Left hindlimb (tissue), 1 donor: ENCODE data around the gene CD248.
A peak's percentile ranks its signal among the peaks of the same experiment; 100 is the strongest.
"Not testable (repeated sequence)": the region's sequence is repeated elsewhere in the genome, so short reads cannot be mapped to it uniquely, and the experiment has no call there.

Experiments used
- DNase-seq: peaks from one replicate; pipeline ENCODE4 v3.0.0-alpha.2; 2018

Gene CD248

DNA sequence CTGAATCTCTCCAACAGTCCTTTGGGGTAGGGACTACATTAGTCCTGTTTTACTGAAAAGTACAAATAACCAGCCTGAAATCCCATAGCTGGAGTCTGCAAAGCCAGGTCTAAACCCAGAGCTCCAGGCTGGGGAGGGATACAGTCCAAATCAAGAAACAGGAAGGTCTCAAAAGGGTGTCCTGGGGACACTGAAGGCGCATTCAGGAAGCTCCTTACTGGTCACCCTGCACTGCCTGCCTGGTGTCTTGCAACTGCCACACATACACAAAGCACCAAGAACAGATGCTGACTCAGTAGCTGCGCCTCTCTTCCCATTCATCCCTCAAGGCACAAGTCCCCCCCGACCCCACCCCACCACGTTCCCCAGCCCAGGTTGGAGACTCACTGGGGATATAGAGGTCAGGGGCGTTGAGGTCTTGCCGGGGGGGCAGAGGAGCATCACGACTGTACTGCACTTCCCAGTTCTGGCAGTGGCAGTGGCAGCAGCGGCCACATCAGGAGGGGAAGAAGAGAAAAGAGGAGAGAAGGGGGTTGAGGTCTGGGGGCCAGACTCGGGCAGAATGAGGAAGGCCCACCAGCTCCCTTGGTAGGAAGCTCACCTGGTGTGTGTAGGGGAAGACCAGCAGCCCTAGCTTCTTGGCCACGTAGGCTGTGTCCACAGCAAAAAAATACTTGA, 29.5 kb downstream of the CD248 start:
- DNase-seq = peak; percentile 29

DNA sequence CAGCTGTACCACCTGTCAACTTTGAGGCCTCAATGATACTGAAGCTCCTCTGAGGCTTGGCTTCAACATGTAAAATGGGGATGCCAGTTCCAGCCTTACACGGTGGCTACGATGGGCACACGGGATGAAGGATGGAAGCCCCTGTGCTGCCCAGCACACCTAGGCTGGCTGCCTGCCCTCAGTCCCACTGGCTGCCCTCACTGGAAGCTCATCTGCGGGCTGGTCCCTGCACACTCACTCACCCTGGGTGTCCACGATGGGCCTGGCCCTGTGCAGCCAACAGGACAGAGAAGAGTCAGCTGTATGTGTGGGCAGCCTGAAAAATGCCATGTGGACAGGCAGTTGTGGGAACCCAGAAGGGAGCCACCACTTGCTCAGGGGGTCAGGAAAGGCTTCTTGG, 30.1 kb downstream of the CD248 start:
- DNase-seq = peak; percentile 16

DNA sequence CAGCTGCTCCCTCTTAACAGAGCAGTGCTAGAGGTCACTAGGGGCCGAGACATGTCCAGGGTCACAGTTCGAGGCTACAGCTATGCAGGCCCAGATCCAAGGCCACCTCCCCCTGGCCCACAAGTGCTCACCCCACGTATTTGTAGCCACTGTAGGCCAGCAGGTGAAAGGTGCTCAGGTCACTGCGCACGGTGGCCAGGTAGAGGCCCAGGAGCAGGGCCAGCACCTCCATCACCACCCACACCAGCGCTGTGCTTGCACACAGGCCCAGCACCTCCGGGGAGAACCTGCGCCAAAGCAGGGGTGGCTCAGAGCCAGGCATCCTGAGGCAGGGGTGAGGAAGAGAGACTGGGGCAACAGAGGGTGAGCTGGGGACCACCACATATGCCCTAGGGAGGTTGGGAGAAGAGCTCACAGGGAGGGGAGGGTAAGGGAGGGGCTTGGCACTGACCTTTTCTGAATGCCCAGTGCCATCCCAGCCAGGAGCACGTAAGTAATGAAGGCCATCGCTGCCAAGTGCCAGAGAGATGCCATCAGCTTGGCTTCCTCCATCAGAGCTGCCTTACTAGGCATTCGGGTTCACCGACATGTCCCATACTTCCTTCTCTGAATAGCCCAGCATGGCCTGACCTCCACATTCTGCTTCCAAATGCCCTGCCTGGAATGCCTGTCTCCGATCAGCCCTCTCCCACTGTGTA, 31.4 kb downstream of the CD248 start:
- DNase-seq = peak; percentile 32

DNA sequence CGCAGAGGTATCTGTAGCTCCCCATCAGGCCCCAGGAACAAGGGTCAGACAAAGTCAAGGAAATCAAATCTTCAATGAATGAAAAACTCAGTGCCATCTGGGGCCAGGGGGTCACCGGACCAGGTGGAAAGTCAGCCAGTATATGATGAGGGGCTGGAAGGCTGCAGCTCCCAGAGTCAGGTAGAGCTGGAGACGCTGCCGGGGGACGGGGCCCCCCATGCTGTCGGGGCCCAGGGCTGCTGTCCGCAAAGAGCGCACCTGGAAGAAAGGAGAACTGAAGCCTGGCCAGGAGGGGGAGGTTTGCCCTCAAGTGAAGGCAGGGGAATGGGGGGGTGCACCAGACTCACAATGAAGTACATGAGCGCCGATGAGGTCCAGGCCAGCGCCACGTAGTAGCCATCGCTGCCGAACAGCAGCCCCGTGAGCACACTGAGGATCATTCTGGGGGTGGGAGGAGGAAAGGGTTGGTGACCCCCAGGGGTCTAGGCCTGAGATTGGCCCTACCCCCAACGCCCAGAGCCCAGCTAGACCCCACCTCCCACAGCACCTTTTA, 32.2 kb downstream of the CD248 start:
- DNase-seq = peak; percentile 27

DNA sequence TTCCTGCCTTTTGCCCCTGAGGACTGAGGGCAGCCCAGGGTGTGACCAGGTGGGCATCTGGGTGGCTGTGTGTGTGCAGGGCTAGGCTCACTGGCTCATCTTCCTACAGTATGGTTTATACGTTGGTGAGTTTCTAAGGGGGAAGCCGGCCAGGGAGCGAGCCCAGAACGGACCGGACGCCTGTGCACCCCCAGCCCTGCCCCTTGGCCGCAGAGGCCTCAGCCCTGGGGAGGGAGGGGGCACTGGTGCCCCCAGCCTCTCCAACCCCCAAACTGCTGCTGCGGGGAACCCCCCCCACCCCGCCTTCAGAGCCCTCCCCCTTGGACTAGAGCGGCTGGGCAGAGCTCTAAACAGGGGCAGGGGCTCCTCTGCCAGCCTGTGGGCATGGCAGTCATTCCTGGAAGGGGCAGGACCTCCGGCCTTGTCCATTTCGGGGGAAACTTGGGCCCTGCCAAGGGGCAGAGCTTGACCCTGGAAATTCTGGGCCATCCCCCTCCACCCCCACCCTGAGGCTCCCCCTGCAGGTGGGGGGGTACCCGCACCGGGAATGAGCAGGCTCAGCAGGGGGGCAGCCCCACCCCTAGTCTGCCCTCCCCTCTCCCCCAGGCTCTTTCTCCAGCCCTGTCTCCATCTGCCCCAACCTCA, 33.3 kb downstream of the CD248 start:
- no peak for DNase-seq

DNA sequence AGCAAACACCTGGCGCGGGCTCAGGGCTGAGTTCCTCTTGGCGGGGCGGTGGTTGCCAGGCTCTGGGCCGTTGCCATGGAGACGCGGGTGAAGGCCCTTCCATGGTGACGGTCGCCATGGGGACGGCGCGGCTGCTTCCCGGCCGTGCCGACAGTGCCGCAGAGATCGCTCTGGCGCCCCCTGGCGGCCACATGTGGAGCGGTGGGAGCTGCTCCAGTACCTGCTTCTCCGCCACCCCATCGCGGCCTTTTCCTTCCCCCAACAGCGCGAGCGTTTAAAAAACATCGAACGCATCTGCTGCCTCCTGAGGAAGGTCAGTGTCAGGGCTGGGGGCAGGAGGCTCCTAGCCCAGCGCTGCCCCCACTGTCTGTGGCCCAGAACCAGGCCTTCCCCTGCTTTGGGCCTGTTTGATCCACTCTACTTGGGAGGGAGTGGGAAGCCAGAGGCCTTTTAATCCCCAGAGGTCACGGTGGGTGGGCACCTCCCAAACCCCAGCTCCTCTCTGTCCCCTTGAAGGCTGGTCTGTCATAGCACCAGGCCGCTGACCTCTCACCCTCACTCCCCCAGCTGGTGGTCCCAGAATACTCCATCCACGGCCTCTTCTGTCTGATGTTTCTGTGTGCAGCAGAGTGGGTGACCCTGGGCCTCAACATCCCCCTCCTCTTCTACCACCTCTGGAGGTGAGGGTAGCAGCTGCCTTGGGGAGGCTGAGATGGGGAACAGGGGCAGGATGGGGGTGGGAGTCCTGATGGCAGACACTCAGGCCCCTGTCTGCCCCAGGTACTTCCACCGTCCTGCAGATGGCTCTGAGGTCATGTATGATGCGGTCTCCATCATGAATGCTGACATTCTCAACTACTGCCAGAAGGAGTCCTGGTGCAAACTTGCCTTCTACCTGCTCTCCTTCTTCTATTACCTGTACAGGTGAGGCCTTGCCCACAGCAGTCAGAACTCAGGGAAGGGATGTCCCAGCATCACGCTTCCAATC, 34.1 kb downstream of the CD248 start:
- DNase-seq = peak; percentile 97

DNA sequence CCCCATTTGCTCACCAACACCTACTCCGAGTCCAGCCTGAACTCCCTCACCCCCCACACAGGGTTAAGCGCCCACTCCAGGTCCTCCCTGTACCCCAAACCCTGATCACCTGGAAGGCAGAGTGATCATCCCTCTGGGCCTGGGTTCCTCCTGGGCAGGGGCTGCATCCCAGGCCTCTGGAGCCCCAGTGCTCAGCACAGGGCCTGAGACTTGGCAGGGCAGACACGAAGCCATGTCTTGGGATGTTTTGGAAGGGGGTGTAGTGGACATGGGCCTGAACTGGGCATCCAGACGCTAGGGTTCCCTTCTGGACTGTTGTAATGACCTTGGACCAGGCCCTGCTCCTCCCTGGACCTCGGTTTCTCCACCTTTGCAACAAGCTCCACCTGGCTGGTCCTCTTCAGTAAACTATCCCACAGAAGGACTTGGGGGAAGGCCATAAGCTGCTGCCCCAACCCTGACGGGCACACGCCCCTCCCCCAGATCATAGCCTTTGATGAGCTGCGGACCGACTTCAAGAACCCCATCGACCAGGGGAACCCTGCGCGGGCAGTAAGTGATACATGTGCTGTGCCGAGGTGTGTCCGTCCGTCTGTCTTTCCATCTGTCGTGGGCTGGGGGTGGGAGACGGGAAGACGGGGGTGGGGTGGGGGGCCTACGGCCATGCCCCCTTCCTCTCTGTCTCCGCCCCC, 34.9 kb downstream of the CD248 start:
- DNase-seq = peak; percentile 28

DNA sequence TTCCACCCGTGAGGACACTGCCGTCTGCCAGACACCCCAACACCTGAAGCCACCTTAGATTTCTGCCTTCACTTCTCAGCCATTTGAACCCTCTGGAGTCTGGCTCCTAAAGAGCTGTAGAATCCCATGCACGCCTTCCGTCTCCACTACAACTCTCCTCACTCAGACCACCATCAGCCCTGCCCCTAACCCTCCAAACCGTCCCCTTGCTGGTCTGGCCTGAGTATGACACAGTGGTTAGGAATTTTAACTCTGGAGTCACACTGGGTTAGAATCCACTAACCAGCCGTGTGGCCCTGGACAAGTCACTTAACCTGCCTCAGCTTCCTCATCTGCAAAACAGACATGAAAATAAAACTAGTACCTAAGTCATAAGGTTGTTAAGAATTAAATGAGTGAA, 35.8 kb downstream of the CD248 start:
- DNase-seq = no peak

DNA sequence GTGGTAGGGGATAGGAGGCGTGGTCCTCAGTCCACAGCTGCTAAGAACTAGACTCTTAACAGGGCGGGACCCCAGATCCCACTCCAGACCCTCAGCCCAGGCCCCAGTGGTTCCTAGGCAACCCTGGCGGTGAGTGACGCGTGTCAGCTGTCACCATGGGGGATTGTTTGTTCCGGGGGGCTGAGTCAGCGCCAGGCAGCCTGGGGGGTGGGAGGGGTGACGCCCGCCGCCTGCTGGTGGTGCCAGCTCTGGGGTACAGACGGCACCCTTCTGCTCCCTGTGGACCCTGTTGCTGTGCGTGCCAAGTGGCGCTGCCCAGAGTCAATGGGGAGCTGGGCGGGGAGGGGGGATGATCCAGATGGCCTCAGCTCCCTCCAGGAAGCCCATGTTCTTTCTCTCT, 36.4 kb downstream of the CD248 start:
- peak; percentile 53 for DNase-seq

DNA sequence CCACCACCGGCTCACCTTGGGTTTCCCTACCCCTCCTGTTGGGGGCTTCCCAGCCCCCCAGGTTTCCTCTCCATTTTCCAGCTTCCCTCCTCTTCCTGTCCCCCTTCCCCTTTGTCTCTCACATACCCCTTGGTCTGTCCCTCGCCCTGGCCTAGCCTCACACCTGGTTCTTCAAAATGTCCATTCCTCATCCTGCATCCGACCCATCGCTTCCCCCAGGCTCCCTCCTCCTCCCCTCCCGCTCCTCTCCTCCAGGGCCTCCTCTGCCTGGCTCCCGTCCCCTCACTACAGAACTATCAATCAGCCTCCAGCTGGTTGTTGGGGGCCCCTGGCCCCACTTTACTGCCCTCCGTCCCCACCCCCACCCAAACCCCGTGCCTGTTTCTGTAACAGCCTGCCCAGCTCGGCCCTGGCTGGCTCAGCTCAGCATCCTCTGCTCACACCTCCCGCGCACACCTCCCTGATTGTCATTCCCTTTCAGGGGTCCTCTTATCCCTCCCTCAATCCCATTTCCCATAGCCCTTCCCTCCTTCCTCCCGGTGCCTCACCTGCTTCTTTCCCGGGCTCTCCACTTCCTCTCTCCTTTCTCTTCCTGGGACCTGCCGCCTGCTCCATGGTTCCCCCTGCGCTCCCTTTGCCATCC, 37.6 kb downstream of the CD248 start:
- no peak for DNase-seq

DNA sequence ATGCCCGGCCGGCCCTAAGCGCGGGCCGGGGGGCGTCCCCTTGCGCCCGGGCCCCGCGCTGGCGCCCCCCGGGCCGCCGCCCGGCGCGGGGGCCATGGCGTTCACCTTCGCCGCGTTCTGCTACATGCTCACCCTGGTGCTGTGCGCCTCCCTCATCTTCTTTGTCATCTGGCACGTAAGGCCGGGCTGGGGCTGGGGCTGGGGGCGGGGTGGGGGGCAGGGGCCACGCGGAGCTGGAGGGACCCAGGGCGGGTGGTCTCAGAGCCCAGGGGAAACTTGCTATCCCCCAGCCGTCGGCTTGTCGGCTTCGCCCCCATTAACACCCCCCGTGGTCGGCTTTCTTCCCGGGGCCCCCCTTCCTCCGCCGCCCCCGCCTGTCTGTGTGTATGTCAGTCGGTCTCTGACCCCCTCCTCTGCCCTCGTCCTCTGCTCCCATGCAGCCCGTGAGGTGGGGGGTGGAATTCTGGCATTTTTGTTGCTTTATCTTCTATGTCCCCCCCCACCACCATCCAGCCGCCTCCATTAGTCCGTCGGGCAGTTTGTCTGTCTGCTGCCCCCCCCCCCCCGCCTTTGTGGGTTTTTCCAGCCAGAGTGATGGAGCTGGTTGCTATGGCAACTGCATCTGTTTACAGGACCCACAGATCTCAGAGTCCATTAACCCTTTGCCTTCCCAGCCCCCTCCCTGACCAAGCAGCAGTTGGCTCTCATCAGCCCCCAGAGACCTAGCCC, 38.3 kb downstream of the CD248 start:
- DNase-seq = no peak

DNA sequence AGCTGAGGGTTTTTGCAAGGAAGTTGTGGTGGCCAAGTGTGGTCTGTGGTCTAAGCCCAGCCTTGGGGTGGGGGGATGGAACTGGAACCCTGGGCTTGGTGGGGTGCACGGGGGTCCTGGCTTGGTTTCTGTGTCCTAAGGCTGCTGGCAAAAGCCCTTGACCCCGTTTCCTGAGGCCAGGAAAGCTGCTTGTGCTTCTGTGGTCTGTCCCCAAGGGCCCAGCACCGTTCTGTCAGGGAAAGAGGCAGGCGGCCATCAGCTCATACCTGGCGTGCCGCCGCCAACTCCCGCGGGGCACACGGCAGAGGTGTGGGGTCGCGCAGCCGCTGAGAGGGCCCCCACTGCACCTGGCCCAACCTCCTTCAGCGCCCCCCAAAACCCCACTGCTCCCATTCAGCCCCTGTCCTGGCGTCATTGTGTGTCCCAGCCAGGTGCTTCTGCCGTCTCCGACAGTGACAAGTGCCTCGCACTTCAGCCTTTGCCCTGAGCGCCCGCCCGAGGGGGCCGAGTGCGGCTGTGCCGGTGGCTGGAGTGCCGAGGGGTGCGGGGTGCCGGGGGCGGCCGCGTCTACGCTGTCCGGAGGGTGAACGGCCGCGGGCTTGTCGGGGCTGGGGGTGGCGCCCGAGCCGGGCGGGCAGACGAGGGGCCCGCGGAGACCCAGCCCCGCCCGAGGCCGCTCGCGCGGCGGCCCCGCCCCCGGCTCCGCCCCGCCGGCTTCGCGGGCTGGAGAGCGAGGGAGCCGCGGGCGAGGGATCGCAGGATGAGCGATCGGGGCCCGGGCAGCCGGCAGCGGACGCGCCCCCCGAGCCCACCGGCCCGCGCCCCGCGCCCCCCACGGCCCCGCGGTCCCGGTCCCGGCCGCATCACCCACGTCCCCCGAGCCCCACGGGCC, 39.1 kb downstream of the CD248 start, which contains the start of gene CNIH2:
Gene CNIH2, plus strand, starts transcription at position 705 of the 892 bp plus-strand sequence. CDS start 282 bp downstream, outside the sequence.
- no peak for DNase-seq

DNA sequence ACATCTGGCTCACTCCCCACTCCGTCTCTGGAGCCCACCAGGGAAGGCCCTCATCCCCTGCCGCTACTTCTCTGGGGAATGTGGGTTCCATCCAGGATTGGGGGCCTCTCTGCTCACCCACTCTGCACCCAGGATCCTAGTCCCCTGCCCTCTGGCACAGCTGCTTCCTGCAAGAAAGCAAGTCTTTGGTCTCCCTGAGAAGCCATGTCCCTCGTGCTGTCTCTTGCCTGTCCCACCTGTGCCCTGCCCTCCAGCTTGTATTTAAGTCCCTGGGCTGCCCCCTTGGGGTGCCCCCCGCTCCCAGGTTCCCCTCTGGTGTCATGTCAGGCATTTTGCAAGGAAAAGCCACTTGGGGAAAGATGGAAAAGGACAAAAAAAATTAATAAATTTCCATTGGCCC, 39.8 kb downstream of the CD248 start:
- DNase-seq = not testable (repeated sequence)

DNA sequence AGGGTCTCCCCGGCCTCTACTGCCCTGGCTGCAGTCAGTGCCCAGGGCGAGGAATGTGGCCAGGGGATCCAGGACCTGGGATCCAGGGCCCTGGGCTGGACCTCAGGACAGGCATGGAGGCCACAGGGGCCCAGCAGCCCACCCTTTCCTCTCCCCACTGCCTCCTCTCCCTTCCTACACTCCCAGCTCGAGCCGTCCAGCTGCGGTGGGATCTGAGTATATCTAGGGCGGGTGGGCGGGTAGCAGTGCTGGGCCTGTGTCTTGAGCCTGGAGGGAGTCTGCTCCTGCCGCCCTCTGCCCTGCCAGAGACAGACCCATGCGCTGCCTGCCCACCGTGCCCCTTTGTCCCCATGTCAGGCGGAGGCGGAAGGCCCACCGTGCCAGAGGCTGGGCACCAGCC, 40.2 kb downstream of the CD248 start:
- not testable (repeated sequence) for DNase-seq

DNA sequence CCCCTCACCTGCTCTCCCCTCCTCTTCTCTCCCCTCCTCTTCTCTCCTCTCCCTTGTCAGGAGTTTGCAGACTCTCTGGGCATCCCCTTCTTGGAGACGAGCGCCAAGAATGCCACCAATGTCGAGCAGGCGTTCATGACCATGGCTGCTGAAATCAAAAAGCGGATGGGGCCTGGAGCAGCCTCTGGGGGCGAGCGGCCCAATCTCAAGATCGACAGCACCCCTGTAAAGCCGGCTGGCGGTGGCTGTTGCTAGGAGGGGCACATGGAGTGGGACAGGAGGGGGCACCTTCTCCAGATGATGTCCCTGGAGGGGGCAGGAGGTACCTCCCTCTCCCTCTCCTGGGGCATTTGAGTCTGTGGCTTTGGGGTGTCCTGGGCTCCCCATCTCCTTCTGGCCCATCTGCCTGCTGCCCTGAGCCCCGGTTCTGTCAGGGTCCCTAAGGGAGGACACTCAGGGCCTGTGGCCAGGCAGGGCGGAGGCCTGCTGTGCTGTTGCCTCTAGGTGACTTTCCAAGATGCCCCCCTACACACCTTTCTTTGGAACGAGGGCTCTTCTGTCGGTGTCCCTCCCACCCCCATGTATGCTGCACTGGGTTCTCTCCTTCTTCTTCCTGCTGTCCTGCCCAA, 40.7 kb downstream of the CD248 start:
- no peak for DNase-seq

DNA sequence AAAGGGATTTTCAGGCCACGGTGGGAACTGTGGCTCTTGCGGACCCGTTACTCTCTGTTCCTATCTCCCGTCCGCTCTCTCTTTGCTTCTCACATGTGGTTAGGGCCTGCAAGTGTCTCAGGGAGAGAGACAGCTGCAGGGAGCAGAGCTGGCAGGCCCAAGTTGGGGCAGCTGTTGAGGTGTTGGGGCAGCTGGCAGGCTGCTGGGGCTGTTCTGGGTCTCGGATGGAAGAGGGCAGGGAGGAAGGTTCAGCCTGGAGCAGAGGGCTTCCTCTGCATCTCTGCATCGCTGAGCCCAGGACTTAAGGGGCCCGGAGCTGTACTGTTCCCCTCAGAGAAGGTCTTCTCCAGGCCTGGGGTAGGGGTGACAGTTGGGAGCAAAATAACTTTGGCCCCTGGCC, 41.4 kb downstream of the CD248 start:
- no peak for DNase-seq

DNA sequence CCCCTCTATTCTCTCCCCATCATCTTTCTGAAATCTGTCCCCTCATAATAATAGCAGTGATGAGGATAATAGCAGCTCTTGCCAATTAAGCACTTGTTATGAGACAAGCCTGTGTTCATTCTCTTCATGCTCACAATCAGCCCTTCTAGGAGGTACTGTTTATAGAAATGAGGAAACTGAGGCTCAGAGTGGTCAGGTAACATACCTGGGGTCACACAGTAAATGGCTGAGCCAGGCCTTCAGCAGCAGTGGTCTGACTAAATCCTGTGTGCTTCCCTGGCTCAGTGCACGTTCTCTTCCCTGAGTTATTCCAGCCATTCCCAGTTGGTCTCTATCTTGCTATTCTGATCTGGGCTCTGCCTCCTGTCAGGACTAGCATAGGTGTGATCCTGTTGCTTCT, 42.6 kb downstream of the CD248 start:
- no peak for DNase-seq

DNA sequence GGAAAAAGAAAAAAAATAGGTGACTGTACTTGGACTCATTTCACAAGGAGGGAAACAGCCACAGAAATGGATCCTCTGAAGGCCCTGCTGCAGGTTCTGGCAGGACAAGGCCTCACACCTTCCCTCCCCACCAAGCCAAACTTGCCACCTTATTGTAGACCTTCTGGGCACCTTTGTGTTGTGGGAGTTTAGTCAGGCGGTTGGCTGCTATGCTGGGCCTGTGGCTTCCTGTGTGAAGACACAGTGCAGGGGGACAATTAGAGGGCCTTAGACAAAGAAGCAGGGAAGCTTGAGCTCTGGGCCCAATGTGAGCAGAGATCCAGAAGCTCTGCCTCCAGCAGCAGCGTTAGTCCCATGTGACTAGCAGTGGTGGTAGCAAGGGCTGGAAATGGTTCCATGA, 44.2 kb downstream of the CD248 start:
- DNase-seq = no peak

DNA sequence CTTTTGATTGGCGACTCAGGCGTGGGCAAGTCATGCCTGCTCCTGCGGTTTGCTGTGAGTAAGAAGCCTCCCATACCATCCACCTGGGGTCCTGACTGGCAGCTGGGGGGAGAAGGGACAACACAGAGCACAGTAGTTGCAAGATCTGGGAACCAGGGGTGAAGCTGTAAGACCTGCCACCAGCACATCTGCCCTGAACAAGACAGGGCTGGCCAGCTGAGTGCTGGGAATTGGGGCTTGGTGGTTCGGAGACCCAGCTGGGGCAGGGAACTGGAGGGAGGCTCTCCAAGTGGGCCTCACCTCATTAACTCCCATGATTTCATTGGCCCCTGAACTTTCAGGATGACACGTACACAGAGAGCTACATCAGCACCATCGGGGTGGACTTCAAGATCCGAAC, 45.0 kb downstream of the CD248 start:
- DNase-seq = no peak
